SK-N-SH (cell line): ENCODE measurements around the gene CHST2. TPM values are rescaled to one million over a fixed set of nuclear protein-coding genes. Genes with fewer than 3 reads are reported as not detected.

Source experiments
- CTCF ChIA-PET: fragments of 300-600, 350-600 bp; formaldehyde crosslinking; extraction: SDS; loops from one replicate; lab custom pipeline; 2021; lab: Yijun Ruan, JAX
- POLR2A ChIA-PET: fragments of 350-600 bp; sonication (Branson Sonifier 250); formaldehyde crosslinking; extraction: SDS; loops from one replicate; lab custom pipeline; 2020; ENCODE audit warnings: antibody characterized with exemption, inconsistent platforms; lab: Yijun Ruan, JAX
- DNase-seq: peaks from one replicate; pipeline ENCODE4 v3.0.0; 2012
- H2AFZ ChIP-seq: fragments of 200-600 bp; sonication (generic); 2 replicates; pipeline ENCODE4 v1.8.1; 2016; ENCODE audit warnings: antibody characterized with exemption, mild to moderate bottlenecking, low read depth
- H3F3A ChIP-seq: fragments of 200-600 bp; sonication (generic); replicated peaks from 2 replicates; pipeline ENCODE3; 2016; ENCODE audit warnings: antibody characterized with exemption, mild to moderate bottlenecking; ENCODE audit not compliant: insufficient read depth
- H3K27ac ChIP-seq, 2 experiments: fragments of 200-500 bp in 1 of 2; fragments of 200-600 bp in 1 of 2; sonication (Bioruptor generic) in 1 of 2; sonication (generic), shearing (Covaris generic) in 1 of 2; 2 replicates each; pipeline versions ENCODE4 v1.5.1 to v1.6.1; 2014 to 2016; ENCODE audit warnings: low read depth in 2 of 2, inconsistent platforms in 1 of 2, low read length in 1 of 2, mild to moderate bottlenecking in 1 of 2, mixed read lengths in 1 of 2
- H3K27me3 ChIP-seq: fragments of 200-600 bp; sonication (generic), shearing (Covaris generic); 2 replicates; pipeline ENCODE4 v1.6.1; 2016; ENCODE audit warnings: mixed run types; ENCODE audit not compliant: insufficient read depth
- H3K36me3 ChIP-seq, 2 experiments: fragments of 200-500 bp in 1 of 2; fragments of 200-600 bp in 1 of 2; sonication (Bioruptor generic) in 1 of 2; sonication (generic) in 1 of 2; replicated peaks in 1 of 2; 2 replicates each; pipeline versions ENCODE3 to v1.5.1; 2014 to 2016; ENCODE audit warnings: low read length in 1 of 2, mild to moderate bottlenecking in 1 of 2; ENCODE audit not compliant: insufficient read depth in 2 of 2, control insufficient read depth in 1 of 2
- H3K4me1 ChIP-seq, 2 experiments: fragments of 200-500 bp in 1 of 2; fragments of 200-600 bp in 1 of 2; sonication (Bioruptor generic) in 1 of 2; sonication (generic), shearing (Covaris generic) in 1 of 2; 2 replicates each; pipeline versions ENCODE4 v1.5.1 to v1.6.1; 2014 to 2016; ENCODE audit warnings: low read depth in 1 of 2, low read length in 1 of 2, mixed run types in 1 of 2; ENCODE audit not compliant: insufficient read depth in 2 of 2, control insufficient read depth in 1 of 2
- H3K4me2 ChIP-seq: fragments of 200-600 bp; sonication (generic), shearing (Covaris generic); 2 replicates; pipeline ENCODE4 v1.6.1; 2017; ENCODE audit warnings: mixed run types
- H3K4me3 ChIP-seq, 2 experiments: fragments of 200-500 bp in 1 of 2; fragments of 200-600 bp in 1 of 2; sonication (Bioruptor generic) in 1 of 2; sonication (generic), shearing (Covaris generic) in 1 of 2; 2 replicates each; pipeline versions ENCODE4 v1.5.1 to v1.8.1; 2014 to 2016; ENCODE audit warnings: low read depth in 2 of 2, inconsistent platforms in 1 of 2, low read length in 1 of 2, mild to moderate bottlenecking in 1 of 2, mixed read lengths in 1 of 2, moderate library complexity in 1 of 2
- H3K79me2 ChIP-seq: fragments of 200-600 bp; sonication (generic); 2 replicates; pipeline ENCODE4 v1.8.1; 2017; ENCODE audit warnings: mild to moderate bottlenecking; ENCODE audit not compliant: insufficient read depth
- H3K9ac ChIP-seq: fragments of 200-600 bp; sonication (generic); 2 replicates; pipeline ENCODE4 v1.6.1; 2017; ENCODE audit warnings: mixed run types
- H3K9me2 ChIP-seq: fragments of 200-600 bp; sonication (generic); 2 replicates; pipeline ENCODE4 v1.6.1; 2017; ENCODE audit warnings: mixed run types
- H3K9me3 ChIP-seq: fragments of 200-600 bp; sonication (generic); 2 replicates; pipeline ENCODE4 v1.6.1; 2017; ENCODE audit warnings: mixed run types, mild to moderate bottlenecking, moderate library complexity
- H4K20me1 ChIP-seq: fragments of 200-600 bp; sonication (generic); 2 replicates; pipeline ENCODE4 v1.6.1; 2017; ENCODE audit warnings: mild to moderate bottlenecking, mixed run types; ENCODE audit not compliant: insufficient read depth
- FOSL2 ChIP-seq: IDR thresholded peaks from 2 replicates; pipeline ENCODE4 v1.4.0; 2012; ENCODE audit warnings: low read depth, mild to moderate bottlenecking, moderate library complexity, borderline replicate concordance
- GABPA ChIP-seq: IDR thresholded peaks from 2 replicates; pipeline ENCODE4 v1.4.0; 2012; ENCODE audit warnings: low read depth, mild to moderate bottlenecking
- GATA2 ChIP-seq: sonication (generic); formaldehyde crosslinking; IDR thresholded peaks from 2 replicates; pipeline ENCODE4 v1.5.0; 2020; ENCODE audit warnings: mild to moderate bottlenecking, missing genetic modification reagents
- JUND ChIP-seq: IDR thresholded peaks from 2 replicates; pipeline ENCODE4 v1.4.0; 2012
- MXI1 ChIP-seq: IDR thresholded peaks from 2 replicates; pipeline ENCODE4 v1.6.1; 2012; ENCODE audit warnings: mild to moderate bottlenecking, low read depth, low read length, improper control_type of control experiment
- POLR2AphosphoS5 ChIP-seq: IDR thresholded peaks from 2 replicates; pipeline ENCODE4 v1.6.1; 2012; ENCODE audit warnings: low read depth, low read length
- RXRA ChIP-seq: IDR thresholded peaks from 2 replicates; pipeline ENCODE4 v1.4.0; 2012; ENCODE audit warnings: low read depth, mild to moderate bottlenecking, borderline replicate concordance
- SIN3A ChIP-seq: IDR thresholded peaks from 2 replicates; pipeline ENCODE4 v1.6.1; 2012; ENCODE audit warnings: low read depth, mild to moderate bottlenecking, low read length, moderate library complexity, borderline replicate concordance
- SMC3 ChIP-seq: IDR thresholded peaks from 2 replicates; pipeline ENCODE4 v1.6.1; 2012; ENCODE audit warnings: low read depth, low read length, improper control_type of control experiment
- TCF12 ChIP-seq: IDR thresholded peaks from 2 replicates; pipeline ENCODE4 v1.4.0; 2012
- USF2 ChIP-seq: fragments of 150-350 bp; IDR thresholded peaks from 2 replicates; pipeline ENCODE4 v1.6.1; 2017; ENCODE audit warnings: antibody characterized with exemption, low read length, low read depth, borderline replicate concordance
- WGBS: methylation state at CpG from one replicate; pipeline ENCODE4 v1.1.6; 2017; ENCODE audit warnings: low lambda C conversion rate; 5-methylcytosine and 5-hydroxymethylcytosine counted together
- polyA plus RNA-seq, 3 experiments: library from polyadenylated mRNA; depleted of rRNA; stranded (reverse); fragments of >200 nt; gene quantifications; 2 replicates each; pipeline ENCODE4 v1.2.3, GENCODE V29; 2012
- TF ChIP-seq, protein P1 (sequence below): IDR thresholded peaks from 2 replicates; pipeline ENCODE4 v1.4.0; 2012; ENCODE audit warnings: low read depth
- TF ChIP-seq, protein P2 (sequence below): IDR thresholded peaks from 2 replicates; pipeline ENCODE4 v1.6.1; 2012; ENCODE audit warnings: mild to moderate bottlenecking, low read depth, low read length, moderate library complexity
- TF ChIP-seq, protein P3 (sequence below): IDR thresholded peaks from 2 replicates; pipeline ENCODE4; 2012

CHST2 gene
- polyA plus RNA-seq, 1 of the 3 experiments (the other 2 are of a cell fraction) = 1.6 TPM

DNA sequence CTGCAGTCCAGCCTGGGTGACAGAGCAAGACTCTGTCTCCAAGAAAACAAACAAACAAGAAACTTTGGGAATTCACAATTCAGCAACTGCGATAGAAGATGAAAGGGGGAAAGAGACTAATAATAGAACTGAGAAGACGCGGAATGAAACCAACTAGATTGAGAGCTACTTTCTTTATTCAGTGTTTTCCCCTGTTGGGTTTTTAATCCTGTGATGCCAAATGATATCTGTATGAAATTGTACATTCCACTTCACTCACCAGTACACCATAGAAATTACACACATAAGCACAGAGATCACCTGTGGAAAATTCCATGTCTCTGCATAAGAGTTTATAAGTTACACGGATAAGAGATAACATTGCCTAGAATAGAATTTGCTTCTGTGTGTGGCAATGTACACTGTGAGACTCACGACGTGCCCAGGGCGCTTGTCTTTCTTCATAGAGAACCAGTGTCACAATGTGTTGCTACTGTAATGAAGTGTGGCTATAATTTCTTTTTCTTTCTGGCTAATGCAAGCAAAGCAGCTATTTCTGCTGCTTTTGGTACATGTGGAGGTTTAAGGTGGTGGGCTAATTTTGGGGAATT lies 17.7 kb upstream of the CHST2 start:
- H3K9ac ChIP-seq = no peak overlapping the region
- TF ChIP-seq GATA2 (CRISPR knock-in tag) (no peak), USF2 (no peak), SIN3A (no peak)
- POLR2A ChIA-PET = no interaction called here
- H4K20me1 ChIP-seq = no peaks in the 10 kb centered on the region
- CTCF ChIA-PET = no interaction called here
- 45% methylated on average over 7 of the region's 7 CpGs for WGBS
- peaks cover 6% of the 10 kb centered on the region; the same call in 1 of the 2 replicates for H3K27me3 ChIP-seq
- no peak overlapping the region for H3K4me3 ChIP-seq
- H3K4me1 ChIP-seq = no peaks in the 10 kb centered on the region
- DNase-seq = no peak
- no peaks in the 10 kb centered on the region for H3K36me3 ChIP-seq
- H3K79me2 ChIP-seq = no peaks in the 10 kb centered on the region
- H3K4me2 ChIP-seq = no peak overlapping the region
- no peak overlapping the region for H3K27ac ChIP-seq
- H3K9me2 ChIP-seq = no peaks in the 10 kb centered on the region
- no peaks in the 10 kb centered on the region for H3K9me3 ChIP-seq
- no peak overlapping the region for H2AFZ ChIP-seq
- H3F3A ChIP-seq = no peaks in the 10 kb centered on the region

- Histone ChIP-seq H4K20me1 (no peaks in the 10 kb centered on the region), H3K4me2 (no peak overlapping the region), H3K9me3 (no peaks in the 10 kb centered on the region), H3K27ac (no peak overlapping the region), H3K9me2 (0 out of 2 replicates have a peak, but pooled peaks cover 2% of the 10 kb centered on the region), H3K36me3 (no peaks in the 10 kb centered on the region), H2AFZ (no peak overlapping the region)
- WGBS = 2% methylated on average over 2 of the region's 2 CpGs
- ChIA-PET POLR2A (no interaction called here), CTCF (interaction anchor here (0.6 kb wide), 1 partner anchor 17 kb away, joined by 3 read pairs; no protein-coding TSS in a partner anchor)
- no peak for DNase-seq
- no peak for TF ChIP-seq GABPA
- TF ChIP-seq, protein P1, sequence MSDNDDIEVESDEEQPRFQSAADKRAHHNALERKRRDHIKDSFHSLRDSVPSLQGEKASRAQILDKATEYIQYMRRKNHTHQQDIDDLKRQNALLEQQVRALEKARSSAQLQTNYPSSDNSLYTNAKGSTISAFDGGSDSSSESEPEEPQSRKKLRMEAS = no peak
- TF ChIP-seq, protein P2, sequence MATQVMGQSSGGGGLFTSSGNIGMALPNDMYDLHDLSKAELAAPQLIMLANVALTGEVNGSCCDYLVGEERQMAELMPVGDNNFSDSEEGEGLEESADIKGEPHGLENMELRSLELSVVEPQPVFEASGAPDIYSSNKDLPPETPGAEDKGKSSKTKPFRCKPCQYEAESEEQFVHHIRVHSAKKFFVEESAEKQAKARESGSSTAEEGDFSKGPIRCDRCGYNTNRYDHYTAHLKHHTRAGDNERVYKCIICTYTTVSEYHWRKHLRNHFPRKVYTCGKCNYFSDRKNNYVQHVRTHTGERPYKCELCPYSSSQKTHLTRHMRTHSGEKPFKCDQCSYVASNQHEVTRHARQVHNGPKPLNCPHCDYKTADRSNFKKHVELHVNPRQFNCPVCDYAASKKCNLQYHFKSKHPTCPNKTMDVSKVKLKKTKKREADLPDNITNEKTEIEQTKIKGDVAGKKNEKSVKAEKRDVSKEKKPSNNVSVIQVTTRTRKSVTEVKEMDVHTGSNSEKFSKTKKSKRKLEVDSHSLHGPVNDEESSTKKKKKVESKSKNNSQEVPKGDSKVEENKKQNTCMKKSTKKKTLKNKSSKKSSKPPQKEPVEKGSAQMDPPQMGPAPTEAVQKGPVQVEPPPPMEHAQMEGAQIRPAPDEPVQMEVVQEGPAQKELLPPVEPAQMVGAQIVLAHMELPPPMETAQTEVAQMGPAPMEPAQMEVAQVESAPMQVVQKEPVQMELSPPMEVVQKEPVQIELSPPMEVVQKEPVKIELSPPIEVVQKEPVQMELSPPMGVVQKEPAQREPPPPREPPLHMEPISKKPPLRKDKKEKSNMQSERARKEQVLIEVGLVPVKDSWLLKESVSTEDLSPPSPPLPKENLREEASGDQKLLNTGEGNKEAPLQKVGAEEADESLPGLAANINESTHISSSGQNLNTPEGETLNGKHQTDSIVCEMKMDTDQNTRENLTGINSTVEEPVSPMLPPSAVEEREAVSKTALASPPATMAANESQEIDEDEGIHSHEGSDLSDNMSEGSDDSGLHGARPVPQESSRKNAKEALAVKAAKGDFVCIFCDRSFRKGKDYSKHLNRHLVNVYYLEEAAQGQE = no peak
- no peak for TF ChIP-seq FOSL2
- TF ChIP-seq MXI1 = no peak
- TF ChIP-seq, protein P3, sequence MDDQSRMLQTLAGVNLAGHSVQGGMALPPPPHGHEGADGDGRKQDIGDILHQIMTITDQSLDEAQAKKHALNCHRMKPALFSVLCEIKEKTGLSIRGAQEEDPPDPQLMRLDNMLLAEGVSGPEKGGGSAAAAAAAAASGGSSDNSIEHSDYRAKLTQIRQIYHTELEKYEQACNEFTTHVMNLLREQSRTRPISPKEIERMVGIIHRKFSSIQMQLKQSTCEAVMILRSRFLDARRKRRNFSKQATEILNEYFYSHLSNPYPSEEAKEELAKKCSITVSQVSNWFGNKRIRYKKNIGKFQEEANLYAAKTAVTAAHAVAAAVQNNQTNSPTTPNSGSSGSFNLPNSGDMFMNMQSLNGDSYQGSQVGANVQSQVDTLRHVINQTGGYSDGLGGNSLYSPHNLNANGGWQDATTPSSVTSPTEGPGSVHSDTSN = no peak
- TF ChIP-seq SIN3A = no peak
- no peak for TF ChIP-seq SMC3
- TF ChIP-seq POLR2AphosphoS5 = no peak
- TF ChIP-seq RXRA = no peak
- TF ChIP-seq JUND = no peak
- no peak for TF ChIP-seq TCF12
- TF ChIP-seq, all 33 proteins: peak for 0
- H3K27me3 ChIP-seq = peaks cover 8% of the 10 kb centered on the region; the same call in 1 of the 2 replicates
- no peaks in the 10 kb centered on the region for H3K4me1 ChIP-seq
- H3K79me2 ChIP-seq = no peaks in the 10 kb centered on the region
- H3K9ac ChIP-seq = no peak overlapping the region
- H3F3A ChIP-seq = no peaks in the 10 kb centered on the region
- no peak overlapping the region for H3K4me3 ChIP-seq
Measured at GRCh38 chr3:143103652-143104051, 15.9 kb upstream of the CHST2 start.
